WERI-Rb-1 (cell line): ENCODE measurements around the gene IGF1R.

Experiments
- DNase-seq: peaks from one replicate; pipeline ENCODE4 v3.0.0-alpha.2; 2020
- H3K27ac ChIP-seq: fragments of 250-450 bp; sonication (Bioruptor Pico); 2 replicates; pipeline ENCODE4 v1.5.1; 2020; ENCODE audit warnings: mild to moderate bottlenecking, moderate library complexity
- H3K27me3 ChIP-seq: fragments of 250-450 bp; sonication (Bioruptor Pico); 2 replicates; pipeline ENCODE4 v1.5.1; 2021; ENCODE audit warnings: mild to moderate bottlenecking, low read depth, moderate library complexity; ENCODE audit not compliant: insufficient read depth, severe bottlenecking
- H3K36me3 ChIP-seq: fragments of 250-450 bp; sonication (Bioruptor Pico); 2 replicates; pipeline ENCODE4 v1.5.1; 2020; ENCODE audit warnings: mild to moderate bottlenecking, moderate library complexity
- H3K4me3 ChIP-seq: 2 replicates; pipeline ENCODE4 v1.5.1; 2011; ENCODE audit warnings: low read depth, mild to moderate bottlenecking, control low read depth, low read length
- H3K9me3 ChIP-seq: fragments of 250-450 bp; sonication (Bioruptor Pico); 2 replicates; pipeline ENCODE4 v1.5.1; 2021; ENCODE audit warnings: mild to moderate bottlenecking, moderate library complexity; ENCODE audit not compliant: severe bottlenecking
- TF ChIP-seq, protein P1 (sequence below): IDR thresholded peaks from 2 replicates; pipeline ENCODE4 v1.5.1; 2011; ENCODE audit warnings: low read depth, mild to moderate bottlenecking, control low read depth, inconsistent platforms, low read length

Gene IGF1R

GRCh38 chr15:98643115-98643514 lies 5.2 kb upstream of the IGF1R start:
- TF ChIP-seq, protein P1, sequence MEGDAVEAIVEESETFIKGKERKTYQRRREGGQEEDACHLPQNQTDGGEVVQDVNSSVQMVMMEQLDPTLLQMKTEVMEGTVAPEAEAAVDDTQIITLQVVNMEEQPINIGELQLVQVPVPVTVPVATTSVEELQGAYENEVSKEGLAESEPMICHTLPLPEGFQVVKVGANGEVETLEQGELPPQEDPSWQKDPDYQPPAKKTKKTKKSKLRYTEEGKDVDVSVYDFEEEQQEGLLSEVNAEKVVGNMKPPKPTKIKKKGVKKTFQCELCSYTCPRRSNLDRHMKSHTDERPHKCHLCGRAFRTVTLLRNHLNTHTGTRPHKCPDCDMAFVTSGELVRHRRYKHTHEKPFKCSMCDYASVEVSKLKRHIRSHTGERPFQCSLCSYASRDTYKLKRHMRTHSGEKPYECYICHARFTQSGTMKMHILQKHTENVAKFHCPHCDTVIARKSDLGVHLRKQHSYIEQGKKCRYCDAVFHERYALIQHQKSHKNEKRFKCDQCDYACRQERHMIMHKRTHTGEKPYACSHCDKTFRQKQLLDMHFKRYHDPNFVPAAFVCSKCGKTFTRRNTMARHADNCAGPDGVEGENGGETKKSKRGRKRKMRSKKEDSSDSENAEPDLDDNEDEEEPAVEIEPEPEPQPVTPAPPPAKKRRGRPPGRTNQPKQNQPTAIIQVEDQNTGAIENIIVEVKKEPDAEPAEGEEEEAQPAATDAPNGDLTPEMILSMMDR = no peak
- H3K4me3 ChIP-seq = no peak overlapping the region
- no peaks in the 10 kb centered on the region for H3K9me3 ChIP-seq
- no peaks in the 10 kb centered on the region for H3K36me3 ChIP-seq
- peaks cover 73% of the 10 kb centered on the region for H3K27me3 ChIP-seq
- no peak for DNase-seq
- no peak overlapping the region for H3K27ac ChIP-seq

DNA sequence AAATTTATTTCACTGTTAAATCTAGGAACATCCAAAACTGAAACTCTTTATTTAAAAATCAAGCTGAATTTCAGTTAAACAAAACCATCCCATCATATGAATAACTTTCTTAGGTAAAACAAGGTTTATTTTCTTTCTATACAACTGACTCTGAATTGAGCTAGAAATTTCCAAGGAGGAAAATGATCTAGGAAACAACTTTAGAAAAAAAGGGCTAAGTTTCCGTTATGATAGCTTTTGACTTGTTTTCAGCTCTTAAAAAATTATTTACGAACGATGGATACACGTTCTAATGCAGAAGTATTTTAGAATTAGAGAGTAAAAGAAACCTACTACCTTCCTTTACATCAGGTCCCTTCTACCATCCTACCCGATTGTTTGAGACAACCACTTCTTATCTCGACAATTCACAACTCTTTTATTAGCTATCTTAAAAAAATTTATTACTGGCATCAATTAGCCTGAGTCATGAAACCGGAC lies 1.8 kb upstream of the IGF1R start:
- TF ChIP-seq, protein P1 = no peak
- Histone ChIP-seq H3K9me3 (no peaks in the 10 kb centered on the region), H3K4me3 (peak overlapping the region; percentile 94), H3K27me3 (peaks cover 41% of the 10 kb centered on the region), H3K36me3 (no peaks in the 10 kb centered on the region), H3K27ac (no peak overlapping the region)
- no peak for DNase-seq

DNA sequence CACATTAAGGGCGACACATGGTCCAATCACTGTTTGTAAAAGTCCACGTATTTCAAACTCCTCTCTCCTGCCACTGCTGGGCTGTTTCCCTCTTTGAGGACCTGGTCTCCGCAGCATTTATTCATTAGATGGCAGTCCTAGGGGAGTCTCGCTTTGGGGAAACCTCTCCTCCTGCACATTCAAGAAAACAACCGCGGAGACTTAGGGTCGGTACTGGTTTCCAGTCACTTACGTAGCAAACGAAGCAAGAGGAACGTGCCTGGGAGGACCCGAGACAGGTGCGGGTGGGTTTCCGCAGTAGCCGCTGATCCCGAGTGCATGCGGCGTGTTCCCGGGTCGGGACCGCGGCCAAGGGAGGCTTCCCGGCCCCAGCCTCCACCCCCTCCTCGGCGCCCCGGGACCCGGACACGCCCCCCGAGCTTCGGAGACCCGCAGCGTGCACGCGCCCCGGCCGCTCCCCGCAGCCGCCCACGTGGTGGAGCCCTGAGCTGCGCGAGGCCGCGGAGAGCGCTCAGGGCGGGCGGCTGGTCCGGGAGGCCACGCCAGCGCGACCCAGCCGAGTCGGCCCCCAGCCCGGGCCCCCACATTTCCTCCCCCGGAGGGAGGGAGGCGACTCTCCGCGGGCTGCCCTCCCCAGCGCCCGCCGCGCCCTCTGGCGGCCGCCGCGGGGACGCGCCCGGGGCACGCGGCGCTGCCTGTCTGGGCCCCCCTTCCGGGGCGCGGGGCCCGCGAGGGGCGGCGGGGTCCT lies 1.1 kb upstream of the IGF1R start:
- Histone ChIP-seq H3K27me3 (peaks cover 35% of the 10 kb centered on the region), H3K36me3 (no peaks in the 10 kb centered on the region), H3K4me3 (peak overlapping the region; percentile 94), H3K27ac (peak overlapping the region; percentile 94), H3K9me3 (no peaks in the 10 kb centered on the region)
- DNase-seq = peak; percentile 86
- TF ChIP-seq, protein P1 = peak; percentile 28; the same call in 1 of the 2 replicates

GRCh38 chr15:98648654-98649471 lies 524 bp downstream of the IGF1R start:
- Histone ChIP-seq H3K4me3 (peak overlapping the region; percentile 91), H3K27ac (peak overlapping the region; percentile 88), H3K27me3 (peaks cover 20% of the 10 kb centered on the region), H3K9me3 (no peaks in the 10 kb centered on the region), H3K36me3 (no peaks in the 10 kb centered on the region)
- DNase-seq = peak; percentile 47
- TF ChIP-seq, protein P1 = 0 out of 2 replicates have a peak, but pooled peaks have one; percentile 16

DNA sequence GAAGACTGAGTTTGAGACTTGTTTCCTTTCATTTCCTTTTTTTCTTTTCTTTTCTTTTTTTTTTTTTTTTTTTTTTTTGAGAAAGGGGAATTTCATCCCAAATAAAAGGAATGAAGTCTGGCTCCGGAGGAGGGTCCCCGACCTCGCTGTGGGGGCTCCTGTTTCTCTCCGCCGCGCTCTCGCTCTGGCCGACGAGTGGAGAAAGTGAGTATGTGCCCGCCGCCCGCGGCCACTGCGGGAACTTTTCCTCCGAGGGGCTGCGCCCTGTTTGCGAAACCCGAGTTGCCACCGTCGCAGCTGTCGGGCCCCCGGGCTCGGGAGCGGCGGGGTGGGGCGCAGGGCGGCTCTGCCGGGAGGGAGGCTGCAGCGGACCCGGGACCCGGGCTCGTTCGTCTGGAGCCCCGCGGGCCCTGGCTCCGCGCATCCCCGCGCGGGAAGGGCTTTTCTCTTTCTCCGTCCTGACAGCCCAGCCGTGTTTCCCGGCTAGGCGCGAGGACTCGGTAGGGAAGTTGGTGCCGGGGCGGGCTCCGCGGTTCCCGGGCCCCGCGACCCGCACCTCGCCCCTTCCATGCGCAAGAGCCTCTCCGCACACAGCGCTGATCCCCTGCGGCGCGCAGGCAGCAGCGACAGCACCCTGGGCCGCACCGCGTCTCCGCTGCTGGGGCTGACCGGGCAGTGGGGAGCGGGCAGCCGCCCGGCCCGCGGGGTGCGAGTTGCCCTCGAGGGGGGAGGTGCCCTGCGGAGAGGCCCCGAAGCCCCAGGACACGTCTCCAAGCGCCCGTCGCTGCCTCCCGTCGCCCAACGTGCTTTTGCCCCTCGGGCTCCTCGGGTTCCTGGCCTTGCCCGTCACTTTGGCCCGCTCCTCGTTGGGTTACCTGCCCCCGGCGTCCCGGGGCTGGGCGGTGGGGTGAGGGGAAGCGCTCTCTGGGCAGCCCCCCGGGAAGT lies 1.4 kb downstream of the IGF1R start:
- Histone ChIP-seq H3K36me3 (no peaks in the 10 kb centered on the region), H3K27ac (peak overlapping the region; percentile 8; the same call in 1 of the 2 replicates), H3K9me3 (no peaks in the 10 kb centered on the region), H3K4me3 (peak overlapping the region; percentile 91), H3K27me3 (peaks cover 12% of the 10 kb centered on the region)
- TF ChIP-seq, protein P1 = no peak
- DNase-seq = peak; percentile 37
